UCSD-AML1 (cell line): ENCODE data around the gene ANGPTL2.

Experiments
- DNase-seq: peaks from one replicate; lab custom pipeline; 2025; ENCODE audit not compliant: unreplicated experiment; lab: John Stamatoyannopoulos, UW

ANGPTL2 gene

DNA sequence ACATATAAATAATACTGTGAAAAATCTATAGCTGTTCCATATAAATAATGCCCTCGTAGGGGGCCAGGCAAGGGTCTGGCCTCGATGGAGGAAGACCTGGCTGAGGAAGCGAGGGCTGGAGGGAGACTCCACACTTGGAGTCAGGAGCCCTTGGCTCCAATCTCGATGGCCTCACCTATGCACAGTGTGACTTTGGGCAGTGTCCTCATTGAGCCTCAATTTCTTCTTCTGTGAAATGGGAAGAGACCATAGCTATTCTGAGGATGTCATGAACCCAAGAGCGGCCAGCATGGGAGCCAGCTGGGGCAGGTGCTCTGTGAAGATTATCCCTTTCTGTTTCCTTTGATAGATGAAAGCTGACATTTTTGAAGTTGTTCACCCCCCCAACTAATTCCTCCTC lies 24.8 kb downstream of the ANGPTL2 start:
- DNase-seq, result no peak

DNA sequence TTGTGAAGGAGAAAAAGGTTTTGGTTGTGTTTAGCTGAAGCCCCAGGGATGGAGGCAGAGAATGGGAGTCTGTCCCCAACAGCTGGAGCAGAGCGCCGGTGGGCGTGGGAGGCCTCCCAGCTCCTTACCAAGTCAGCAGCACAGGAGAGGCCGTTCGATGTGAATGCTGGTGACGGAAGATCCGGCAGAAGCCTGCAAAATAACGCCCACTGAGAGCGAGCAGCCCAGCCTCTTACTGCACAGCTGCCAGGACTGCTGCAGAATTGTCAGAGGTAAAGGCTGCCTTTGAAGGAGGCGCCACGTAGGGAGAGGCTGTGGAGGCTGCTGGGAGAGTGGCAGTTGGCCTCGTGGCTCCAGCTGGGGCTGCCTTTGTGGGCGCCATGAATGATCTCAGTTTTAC lies 26.2 kb downstream of the ANGPTL2 start:
- DNase-seq, result no peak

DNA sequence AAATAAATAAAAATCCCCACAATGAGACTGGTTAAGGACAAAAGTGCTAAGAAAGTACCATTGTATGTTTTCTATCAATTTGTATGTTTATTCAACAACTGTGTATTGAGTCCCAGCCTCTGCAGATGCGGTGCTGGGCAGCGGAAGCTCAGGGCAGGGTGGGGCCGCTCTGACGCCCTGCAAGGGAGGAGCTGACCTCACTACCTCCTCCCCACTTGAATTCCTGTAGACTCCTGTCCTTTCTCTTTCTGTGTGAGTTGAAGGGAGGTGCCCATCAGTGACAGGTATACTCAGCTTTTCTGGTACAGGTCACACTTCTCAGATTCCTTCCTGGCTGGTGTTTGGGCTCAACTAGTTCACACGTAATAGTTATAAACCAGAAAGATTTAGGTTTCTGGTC lies 27.0 kb downstream of the ANGPTL2 start:
- no peak for DNase-seq

DNA sequence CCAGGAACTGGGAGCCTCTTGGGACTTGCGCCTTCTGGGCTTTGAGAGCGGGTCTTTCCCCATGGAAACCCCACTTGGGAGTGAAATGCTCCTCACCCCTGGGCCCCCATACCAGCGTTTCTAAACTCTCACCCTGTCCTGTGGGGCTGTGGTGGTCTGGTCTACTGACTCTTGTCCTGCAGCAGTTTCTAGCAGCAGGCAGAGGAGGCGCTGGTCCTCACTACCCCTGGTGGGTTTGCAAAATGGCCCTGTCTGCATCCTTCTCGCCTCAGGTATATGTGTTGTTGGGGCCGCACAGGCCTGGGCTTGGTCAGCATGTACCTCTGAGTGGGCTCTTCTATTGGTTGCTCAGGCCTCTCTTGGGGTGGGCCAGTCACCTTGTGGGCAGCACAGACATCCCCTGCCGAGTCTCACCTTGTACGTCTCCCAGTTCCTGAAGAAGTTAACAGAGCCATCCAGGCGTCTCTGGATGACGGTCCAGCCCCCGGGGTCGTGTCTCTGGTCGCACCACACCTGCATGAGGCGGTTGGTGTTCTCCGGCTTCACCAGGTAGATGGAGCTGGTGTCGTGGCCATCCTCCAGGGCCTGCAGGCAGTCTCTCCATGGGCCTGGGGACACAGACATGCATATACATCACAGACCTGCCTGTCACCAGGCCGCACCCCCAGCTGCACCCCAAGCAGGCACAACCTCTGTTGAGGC lies 29.0 kb downstream of the ANGPTL2 start:
- no peak for DNase-seq

DNA sequence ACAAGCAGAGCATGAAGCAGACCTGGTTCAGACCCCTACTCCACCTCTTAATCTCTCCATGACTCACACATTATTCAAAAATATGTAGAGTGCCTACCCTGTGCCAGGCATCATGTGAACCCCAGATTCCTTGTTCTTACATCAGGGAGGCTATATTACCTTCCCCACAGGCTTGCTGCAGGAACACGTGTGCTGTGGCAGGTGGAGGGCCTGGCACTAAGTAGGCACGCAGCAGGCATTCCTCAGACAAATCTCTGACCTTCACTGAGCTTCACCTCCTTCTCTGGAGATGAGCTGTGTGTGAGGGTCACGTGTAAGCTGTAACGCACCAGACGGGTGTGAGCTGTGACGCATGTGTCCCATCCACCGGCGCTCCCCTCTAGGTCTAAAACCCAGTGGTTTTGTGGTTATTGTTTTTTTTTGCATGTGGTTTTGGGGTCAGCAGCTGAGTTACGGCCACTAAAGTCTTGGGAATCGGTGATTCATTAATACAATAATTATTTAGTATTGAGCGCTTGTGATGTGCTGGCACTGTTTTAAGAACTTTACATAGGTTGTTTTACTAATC lies 30.3 kb downstream of the ANGPTL2 start:
- no peak for DNase-seq

DNA sequence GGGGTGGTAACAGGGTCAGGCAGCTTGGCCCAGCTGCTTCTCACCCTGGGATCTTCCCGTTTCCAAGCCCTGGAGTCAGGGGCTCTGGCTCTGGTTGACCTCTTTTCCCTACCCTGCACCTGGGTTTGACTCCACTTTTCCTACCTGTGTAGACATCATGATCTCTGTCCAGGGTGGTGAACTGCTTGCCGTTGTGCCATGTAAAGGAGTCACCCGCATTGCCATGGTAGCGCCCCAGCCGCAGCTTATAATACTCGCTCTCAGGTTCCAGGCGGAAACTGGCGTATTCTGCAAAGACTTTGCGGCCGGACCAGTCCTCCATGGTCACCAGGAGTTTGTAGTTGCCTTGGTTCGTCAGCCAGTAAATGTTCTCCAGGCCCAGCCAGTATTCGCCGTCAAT lies 30.9 kb downstream of the ANGPTL2 start:
- DNase-seq, result no peak

DNA sequence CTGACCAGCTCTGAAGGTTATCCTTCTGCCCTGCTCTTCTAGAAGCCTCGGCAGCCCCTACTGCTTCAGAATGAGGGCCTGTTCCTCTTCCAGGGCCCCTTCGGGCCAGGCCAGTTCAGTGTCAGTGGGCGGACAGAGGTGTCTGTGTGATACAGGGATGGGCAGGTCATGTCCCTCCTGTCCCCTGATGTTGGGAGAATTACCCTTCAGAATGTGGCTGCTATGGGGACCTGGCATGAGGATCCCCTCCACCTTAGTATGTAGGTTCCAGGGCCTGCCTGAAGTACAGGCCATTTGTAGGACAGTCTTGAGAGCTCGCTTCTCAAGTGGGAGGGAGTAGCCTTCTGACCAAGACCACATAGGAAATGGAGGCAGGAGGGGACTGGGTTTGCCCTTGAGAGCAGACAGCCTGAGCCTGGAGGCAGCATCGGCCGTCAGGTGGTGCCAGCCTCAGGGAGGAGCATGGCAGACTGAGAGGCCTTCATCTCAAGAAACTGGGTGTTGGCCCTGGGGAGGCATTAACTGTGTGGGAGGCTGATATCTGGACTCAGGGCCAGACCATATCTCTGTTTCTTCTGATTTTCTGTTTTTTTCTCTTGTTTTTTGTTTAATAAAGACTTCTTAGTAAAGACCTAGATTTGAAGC lies 32.0 kb downstream of the ANGPTL2 start:
- DNase-seq, result no peak

DNA sequence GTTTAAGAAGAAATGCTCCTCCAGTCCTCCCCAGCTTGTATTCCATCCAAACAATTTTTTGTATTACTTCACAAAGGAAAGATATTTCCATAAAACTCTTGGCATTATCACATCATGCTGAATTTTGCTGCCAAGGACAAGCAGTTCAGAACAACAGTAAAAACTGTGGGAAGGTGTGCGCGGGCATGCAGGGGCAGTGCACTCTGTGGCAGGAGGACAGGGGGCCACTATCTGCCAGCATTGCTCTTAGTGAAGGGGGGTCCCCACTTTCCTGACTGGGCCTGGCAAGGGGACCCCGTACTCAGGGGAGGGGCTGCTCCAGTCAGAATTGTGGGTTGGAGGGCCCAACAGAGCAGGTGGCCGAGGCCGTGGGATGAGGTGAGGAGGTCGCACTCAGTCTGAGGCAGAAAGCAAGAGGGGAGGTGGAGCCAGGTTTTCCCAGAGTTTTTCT lies 32.8 kb downstream of the ANGPTL2 start:
- DNase-seq, result no peak

DNA sequence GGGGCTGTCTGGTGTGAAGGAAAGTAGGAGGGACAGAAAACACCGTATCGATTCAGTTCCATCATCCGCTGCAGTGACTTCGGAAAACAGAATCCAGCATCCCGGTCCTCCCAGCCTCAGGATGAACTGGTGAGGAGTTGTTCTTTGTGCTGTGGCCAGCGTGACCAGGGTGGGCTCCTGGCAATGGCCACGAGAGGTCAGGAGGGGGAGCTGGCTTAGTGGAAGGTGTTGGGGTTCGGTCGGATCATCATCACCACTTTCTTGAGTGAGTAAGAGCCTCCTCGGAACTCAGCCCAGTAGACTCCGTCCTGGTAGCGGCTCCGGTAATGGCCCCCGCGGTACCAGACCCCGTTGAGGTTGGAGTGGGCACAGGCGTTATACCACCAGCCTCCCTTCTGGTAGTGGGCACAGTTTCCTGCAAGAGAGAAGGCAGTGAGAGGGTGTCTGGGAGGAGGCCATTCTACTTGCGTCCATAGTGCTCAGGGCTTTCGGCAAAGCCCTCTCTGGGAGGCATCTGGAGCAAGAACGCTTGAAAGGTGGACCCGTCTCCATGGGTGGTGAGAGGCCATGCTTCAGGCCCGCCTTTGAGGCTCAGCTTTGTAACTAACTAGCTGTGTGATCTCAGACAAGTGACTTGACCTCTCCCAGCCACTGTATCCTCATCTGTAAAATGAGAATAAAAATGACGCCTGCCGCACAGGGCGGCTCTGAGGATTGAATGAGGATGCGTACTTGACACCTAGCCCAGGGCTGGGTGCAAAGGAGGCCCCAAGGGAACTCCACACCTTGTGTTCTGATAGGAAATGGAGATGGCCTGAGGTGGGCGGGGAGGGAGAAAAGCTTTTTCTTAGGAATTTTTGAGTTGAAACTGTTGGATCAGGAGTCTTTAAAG lies 33.5 kb downstream of the ANGPTL2 start:
- DNase-seq, result no peak

DNA sequence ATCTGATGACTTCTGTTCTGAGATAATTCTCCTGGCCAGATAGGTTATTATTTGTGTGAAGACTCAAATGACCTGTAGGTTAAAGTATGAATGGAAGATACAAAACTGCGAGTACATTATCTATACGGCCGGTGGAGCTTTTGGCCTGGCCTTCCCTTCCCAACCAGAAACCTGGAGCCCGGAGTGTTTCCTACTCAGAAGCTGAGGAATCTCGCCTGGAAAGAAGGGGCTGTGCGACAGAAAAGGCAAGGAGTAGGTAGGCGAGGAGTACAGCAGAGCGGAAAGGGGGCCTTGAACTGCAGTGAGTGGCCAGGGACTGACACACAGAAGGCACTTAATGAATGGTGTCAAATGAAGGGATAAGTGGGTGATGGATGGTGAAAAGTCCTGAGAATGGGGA lies 34.6 kb downstream of the ANGPTL2 start:
- DNase-seq, result no peak

DNA sequence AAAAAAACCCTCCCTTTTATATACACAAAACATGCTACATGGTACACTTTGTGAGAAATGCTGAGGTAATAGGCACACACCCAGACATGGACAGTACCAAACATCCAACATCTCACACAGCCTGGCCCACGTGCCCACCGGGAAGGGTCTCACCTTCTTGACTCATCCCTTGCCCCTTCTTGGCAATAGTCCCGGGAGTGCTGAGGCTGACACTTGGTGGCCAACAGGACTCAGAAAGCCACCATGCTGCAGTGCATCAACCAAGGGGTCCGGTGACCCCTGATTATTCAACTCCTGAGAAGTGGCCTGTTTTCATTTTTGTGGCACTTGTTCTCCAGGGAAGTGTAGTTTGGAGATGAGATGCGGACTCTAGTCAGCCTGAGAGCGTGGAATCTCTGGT lies 35.0 kb downstream of the ANGPTL2 start:
- no peak for DNase-seq

DNA sequence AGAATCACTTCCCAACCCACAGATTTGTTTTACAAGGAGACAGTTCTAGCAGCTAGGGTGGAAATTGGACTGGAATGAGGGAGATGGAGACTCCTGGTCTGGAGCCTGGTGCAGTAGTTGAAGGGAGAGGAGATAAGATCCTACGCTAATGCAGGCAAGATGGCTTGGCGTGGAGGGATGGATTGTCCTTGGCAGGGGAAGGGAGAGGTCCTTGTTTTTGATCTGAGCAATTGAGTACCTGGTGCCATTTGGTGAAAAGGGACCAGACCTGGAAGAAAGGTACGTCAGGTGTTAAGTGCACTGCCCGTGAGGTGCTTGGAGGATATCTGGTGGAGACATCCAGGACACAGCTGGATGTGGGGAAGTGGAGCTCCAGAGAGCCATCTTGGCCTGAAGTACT lies 35.7 kb downstream of the ANGPTL2 start:
- no peak for DNase-seq

DNA sequence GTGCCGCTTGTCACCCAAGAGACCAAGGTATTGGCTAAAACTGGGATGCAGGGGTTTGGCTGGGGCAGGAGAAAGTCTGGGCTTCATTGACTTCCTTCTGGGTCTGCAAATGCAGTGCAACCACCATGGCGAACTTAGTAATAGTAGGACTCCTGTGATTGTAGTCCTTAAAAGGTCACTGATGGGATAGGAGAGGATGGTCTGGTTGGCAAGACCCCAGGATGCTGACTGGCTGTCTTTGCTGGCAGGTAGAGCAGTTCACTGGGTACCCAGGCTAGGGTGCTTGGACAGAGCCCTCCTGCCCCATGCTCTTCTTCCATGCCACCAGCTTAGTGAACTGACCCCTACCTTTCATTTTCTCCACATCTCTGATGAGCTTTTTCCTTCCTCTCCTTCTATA lies 37.2 kb downstream of the ANGPTL2 start:
- DNase-seq, result no peak

DNA sequence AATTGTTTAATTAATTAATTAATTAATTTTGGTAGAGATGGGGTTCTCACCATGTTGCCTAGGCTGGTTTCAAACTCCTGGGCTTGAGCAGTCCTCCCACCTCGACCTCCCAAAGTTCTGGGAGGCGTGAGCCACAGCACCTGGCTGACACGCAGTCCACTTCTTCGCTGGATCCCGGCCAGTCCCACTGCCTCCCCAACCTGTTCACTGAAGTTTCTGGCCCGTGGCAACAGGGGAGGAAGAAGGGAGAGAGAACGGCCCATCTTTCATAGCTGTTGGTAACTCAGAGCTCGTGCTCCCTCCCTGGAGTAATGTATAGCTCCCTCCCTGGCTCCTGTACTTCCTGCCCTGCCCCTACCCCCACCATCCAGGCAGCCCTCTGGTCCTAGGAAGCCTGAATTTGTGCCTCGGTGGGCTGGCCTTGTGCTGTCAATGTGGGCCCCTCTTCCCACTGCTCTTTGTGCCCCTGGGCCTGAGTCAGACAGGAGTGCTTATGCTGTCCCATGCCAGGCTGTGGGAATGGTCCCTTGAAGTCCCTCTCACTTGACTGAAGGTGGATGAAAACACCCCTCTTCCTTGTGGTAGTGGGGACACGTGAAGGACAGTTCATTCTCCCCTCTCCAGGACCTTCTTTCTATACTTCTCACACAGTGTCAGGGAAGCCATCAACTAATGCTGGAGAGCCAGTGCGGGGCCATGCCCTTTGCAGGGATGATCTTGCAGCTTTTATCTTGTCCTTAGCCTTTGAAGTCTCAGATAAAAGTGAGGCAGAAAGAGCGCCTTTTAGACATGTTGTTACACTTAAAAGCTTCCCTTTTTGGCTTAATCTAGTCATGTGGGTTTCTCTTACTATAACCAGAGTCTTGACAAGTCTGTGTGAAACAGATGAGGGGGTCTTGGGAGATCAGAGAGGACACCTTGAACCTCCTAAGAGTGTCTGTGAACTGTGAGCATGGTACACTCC lies 38.1 kb downstream of the ANGPTL2 start:
- no peak for DNase-seq

DNA sequence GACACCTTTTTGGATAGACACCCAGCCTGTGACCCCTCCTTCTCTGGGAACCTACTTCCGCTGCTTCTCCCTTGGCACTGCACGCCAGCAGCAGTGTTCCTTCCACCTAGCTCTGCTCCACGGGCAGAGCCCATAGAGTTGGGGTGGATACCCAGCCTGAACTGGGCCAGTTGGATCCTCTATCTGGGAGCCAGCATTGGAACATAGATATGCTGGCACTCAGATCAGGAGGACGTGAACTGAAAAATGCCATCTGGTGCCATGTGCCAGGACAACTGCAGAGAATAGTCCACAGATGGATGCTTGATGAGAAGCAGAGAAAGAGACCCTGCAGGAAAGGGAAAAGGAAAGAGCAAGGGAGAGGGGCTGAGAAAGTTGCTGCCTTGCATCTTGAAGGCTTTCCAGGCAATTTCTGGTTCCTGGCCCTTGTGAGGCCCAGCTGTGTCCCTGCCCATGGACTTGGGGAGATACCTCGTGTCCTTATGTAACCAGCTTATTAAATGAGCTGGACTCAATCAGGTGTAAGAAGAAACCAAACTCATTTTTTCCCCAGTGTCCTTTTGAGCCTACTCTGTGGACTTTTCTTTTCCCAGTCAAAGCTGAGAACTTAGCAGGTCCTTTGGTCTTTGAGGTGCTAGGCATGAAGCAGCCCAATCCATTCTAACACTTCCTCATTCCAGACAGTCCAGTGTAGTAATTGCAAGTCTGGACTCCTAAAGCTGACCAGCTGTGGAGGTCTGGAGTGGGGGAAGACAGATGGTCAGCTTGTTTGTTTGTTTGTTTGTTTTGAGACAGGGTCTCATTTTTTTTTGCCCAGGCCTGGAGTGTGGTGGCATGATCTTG lies 39.1 kb downstream of the ANGPTL2 start:
- DNase-seq, result no peak

DNA sequence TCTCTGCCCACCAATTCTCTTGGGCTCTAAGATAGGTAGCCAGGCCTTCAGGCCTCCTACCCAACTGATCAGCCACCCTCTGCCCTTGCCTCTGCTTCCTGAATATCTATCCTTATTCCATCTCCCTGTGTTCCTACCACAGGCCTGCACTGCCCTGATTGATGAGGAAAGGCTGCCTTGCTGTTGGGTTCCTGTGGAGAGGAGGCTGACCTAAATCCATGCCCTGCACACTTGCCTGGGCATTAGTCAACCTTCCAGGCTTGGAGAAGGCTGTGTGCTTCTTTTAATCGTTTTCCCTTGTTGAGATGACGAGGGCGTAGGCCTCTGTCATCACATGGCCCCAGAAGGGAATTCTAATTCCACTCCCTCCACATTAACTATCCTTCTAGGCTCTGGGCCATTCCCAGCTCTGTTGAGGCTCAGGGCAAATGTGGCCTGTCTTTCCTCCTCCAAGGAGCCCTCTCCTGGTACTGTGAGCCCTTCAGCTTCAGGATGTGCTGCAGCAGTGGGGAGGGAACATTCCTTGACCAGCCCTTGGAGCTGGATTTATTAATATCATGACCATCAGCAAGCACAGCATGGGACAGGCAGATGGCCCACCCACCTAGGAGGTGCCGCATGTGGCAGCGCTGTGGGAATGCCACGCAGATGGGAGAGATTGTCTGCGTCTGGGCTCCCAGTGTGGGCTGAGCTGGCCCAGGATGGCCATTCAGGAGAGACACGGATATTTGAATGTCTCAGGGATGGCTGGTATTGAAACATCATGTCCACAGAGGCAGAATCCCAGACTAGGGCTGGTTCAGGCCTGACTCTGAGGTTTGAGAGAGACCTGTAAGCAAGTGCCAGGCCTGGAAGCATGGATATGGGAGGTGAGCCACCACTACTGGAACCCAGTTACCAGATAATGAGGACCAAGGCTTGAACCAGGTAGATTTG lies 40.9 kb downstream of the ANGPTL2 start:
- DNase-seq, result no peak

DNA sequence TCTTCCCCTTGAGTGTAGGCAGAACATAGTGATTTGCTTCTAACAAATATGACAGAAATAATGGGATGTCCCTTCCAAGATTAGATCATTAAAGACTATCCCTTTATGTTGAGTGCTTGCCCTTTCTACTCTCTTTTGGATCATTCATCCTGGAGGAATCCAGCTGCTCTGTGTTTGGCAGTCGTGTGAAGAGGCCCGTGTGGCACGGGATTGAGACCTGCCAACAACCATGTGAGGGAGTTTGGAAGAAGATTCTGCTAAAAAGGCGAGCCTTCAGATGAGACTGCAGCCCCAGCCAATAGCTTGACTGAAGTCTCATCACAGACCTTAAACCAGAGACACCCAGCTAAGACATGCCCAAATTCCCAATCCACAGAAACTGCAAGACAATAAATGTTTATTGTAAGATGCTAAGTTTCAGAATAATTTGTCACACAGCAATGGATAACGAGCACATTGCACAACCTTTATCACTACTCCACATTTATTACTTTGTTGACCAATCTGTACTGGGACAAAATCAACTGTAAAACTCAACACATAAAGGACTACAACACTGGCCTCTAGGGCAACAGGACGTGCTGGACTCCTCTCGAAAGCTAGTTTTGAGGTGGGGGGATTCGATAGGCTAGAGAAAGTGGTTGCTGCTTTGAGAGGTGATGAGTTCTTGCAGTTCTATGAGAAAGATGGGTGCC lies 42.8 kb downstream of the ANGPTL2 start:
- no peak for DNase-seq

DNA sequence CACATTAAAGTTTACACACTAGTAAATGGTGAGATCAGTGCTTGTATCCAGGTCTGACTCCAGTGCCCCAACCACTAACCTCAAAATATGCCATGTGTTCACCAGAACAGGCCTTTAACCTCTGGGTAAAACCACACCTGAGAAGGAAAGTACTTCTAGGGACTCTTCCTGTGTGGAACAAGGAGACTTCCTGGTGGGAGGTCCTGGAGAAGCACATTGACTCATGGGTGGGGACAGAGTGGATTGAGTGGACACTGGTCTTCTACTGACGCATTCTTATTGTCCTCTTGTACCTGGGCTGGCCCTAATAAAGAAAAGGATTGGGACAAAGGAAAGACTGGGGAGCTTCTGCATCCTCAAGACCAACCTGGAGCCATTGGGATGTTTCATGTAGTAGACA lies 43.4 kb downstream of the ANGPTL2 start:
- no peak for DNase-seq
